A549 (cell line): ENCODE results near the gene ARAP3. TPM values are rescaled to one million over a fixed set of nuclear protein-coding genes. Genes with fewer than 3 reads are reported as not detected.

Experiments used
- ATAC-seq, 2 experiments: fragments of 200-7000 bp in 1 of 2; fragments of >200 bp in 1 of 2; cut with Nextera tagmentation in 1 of 2; cut with Tn5 transposase in 1 of 2; 3 replicates each; pipeline versions ENCODE4 v1.8.0 to v1.9.1; 2018 to 2020; ENCODE audit warnings: mild to moderate bottlenecking in 1 of 2, moderate library complexity in 1 of 2
- CTCF ChIA-PET: fragments of 300-600 bp; sonication (Branson Sonifier 250); formaldehyde crosslinking; extraction: SDS; loops from one replicate; lab custom pipeline; 2021; ENCODE audit warnings: antibody characterized with exemption, inconsistent platforms; lab: Yijun Ruan, JAX
- POLR2A ChIA-PET: fragments of 350-600 bp; formaldehyde crosslinking; extraction: SDS; loops from one replicate; lab custom pipeline; 2021; ENCODE audit warnings: antibody characterized with exemption, inconsistent platforms; lab: Yijun Ruan, JAX
- DNase-seq, 2 experiments: peaks; one replicate each; pipeline versions ENCODE4 v3.0.0 to v3.0.0-alpha.2; 2011 to 2016; ENCODE audit warnings: low read depth in 1 of 2, low spot score in 1 of 2
- FAIRE-seq: peaks from 2 replicates; lab custom pipeline; 2011; peaks lifted over from hg19 to GRCh38; lab: Jason Lieb, UNC
- H3K27ac ChIP-seq, 2 experiments: fragments of >200 bp; sonication (Bioruptor Twin); formaldehyde crosslinking; 3 replicates each; pipeline ENCODE4 v1.5.1; 2016 to 2017
- H3K4me1 ChIP-seq: fragments of >200 bp; sonication (Bioruptor Twin); formaldehyde crosslinking; 3 replicates; pipeline ENCODE4 v1.6.1; 2016
- H3K4me2 ChIP-seq: fragments of >200 bp; sonication (Bioruptor Twin); formaldehyde crosslinking; 3 replicates; pipeline ENCODE4 v1.6.1; 2016
- H3K4me3 ChIP-seq: fragments of >200 bp; sonication (Bioruptor Twin); formaldehyde crosslinking; 3 replicates; pipeline ENCODE4 v1.5.1; 2016
- H3K9me3 ChIP-seq: fragments of >200 bp; sonication (Bioruptor Twin); formaldehyde crosslinking; 3 replicates; pipeline ENCODE4 v1.6.1; 2016
- BCL3 ChIP-seq: fragments of >200 bp; sonication (Bioruptor Twin); formaldehyde crosslinking; IDR thresholded peaks from 3 replicates; pipeline ENCODE4 v1.6.1; 2016
- CBX8 ChIP-seq: fragments of 200-600 bp; sonication (generic); IDR thresholded peaks from 2 replicates; pipeline ENCODE4 v1.6.1; 2016
- CHD4 ChIP-seq: fragments of 200-600 bp; sonication (generic); IDR thresholded peaks from 2 replicates; pipeline ENCODE4 v1.6.1; 2016; ENCODE audit warnings: antibody characterized with exemption, mild to moderate bottlenecking, borderline replicate concordance
- EHMT2 ChIP-seq: fragments of 200-600 bp; sonication (generic); IDR thresholded peaks from 2 replicates; pipeline ENCODE4 v1.6.1; 2016; ENCODE audit warnings: antibody characterized with exemption, low read depth, mild to moderate bottlenecking, moderate library complexity
- ELK1 ChIP-seq: fragments of 150-350 bp; IDR thresholded peaks from 2 replicates; pipeline ENCODE4 v1.6.1; 2014; ENCODE audit warnings: low read depth, mild to moderate bottlenecking, low read length
- ESRRA ChIP-seq: fragments of 150-350 bp; IDR thresholded peaks from 2 replicates; pipeline ENCODE4 v1.6.1; 2014; ENCODE audit warnings: mild to moderate bottlenecking, low read length, borderline replicate concordance
- FOXS1 ChIP-seq: fragments of 250-450 bp; sonication (Bioruptor Pico); IDR thresholded peaks from 2 replicates; pipeline ENCODE4 v1.5.0; 2020; ENCODE audit warnings: mild to moderate bottlenecking, moderate library complexity
- GATA3 ChIP-seq: IDR thresholded peaks from 2 replicates; pipeline ENCODE4 v1.6.1; 2012; ENCODE audit warnings: borderline replicate concordance
- HEYL ChIP-seq: fragments of 250-450 bp; sonication (Bioruptor Pico); IDR thresholded peaks from 2 replicates; pipeline ENCODE4 v1.8.0; 2021; ENCODE audit warnings: mild to moderate bottlenecking, moderate library complexity
- JUN ChIP-seq, 2 experiments: fragments of >200 bp; sonication (Bioruptor Twin); formaldehyde crosslinking; IDR thresholded peaks; 2 replicates in 1 of 2; 3 replicates in 1 of 2; pipeline ENCODE4 v1.6.1; 2016 to 2017
- MAFK ChIP-seq: fragments of 450-650 bp; IDR thresholded peaks from 2 replicates; pipeline ENCODE4 v1.6.1; 2014; ENCODE audit not compliant: partially characterized antibody
- MAZ ChIP-seq: fragments of 150-350 bp; IDR thresholded peaks from 2 replicates; pipeline ENCODE4 v1.6.1; 2014; ENCODE audit warnings: antibody characterized with exemption, low read depth, low read length, borderline replicate concordance
- NFE2L2 ChIP-seq: fragments of 150-350 bp; conservative IDR thresholded peaks from 2 replicates; pipeline ENCODE4 v1.6.1; 2014; ENCODE audit warnings: low read length
- PHF8 ChIP-seq: fragments of 200-600 bp; sonication (generic); IDR thresholded peaks from 2 replicates; pipeline ENCODE4 v1.6.1; 2016; ENCODE audit warnings: low read depth, mild to moderate bottlenecking, antibody characterized with exemption, moderate library complexity, borderline replicate concordance
- POLR2A ChIP-seq: IDR thresholded peaks from 2 replicates; pipeline ENCODE4 v1.6.1; 2012; ENCODE audit warnings: mild to moderate bottlenecking, low read length
- RCOR1 ChIP-seq: fragments of 150-350 bp; IDR thresholded peaks from 2 replicates; pipeline ENCODE4 v1.6.1; 2014; ENCODE audit warnings: antibody characterized with exemption, low read length, low read depth
- SMC3 ChIP-seq: fragments of >200 bp; sonication (Bioruptor Twin); formaldehyde crosslinking; IDR thresholded peaks from 3 replicates; pipeline ENCODE4 v1.6.1; 2018; ENCODE audit warnings: inconsistent platforms
- ZNF302 ChIP-seq: fragments of 250-450 bp; sonication (Bioruptor Pico); IDR thresholded peaks from 2 replicates; pipeline ENCODE4 v1.9.0; 2021; ENCODE audit warnings: inconsistent platforms, mild to moderate bottlenecking, moderate library complexity
- ZSCAN20 ChIP-seq: fragments of 250-450 bp; sonication (Bioruptor Pico); IDR thresholded peaks from 2 replicates; pipeline ENCODE4 v1.8.0; 2022; ENCODE audit warnings: mild to moderate bottlenecking, moderate library complexity
- WGBS: methylation state at CpG from one replicate; pipeline ENCODE4 v1.1.6; 2017; ENCODE audit errors: missing lambda C conversion rate; 5-methylcytosine and 5-hydroxymethylcytosine counted together
- polyA plus RNA-seq, 4 experiments: library from polyadenylated mRNA; depleted of rRNA in 3 of 4; stranded (reverse); fragments of >200 nt; fragmentation: RNase III in 1 of 4; extraction: RNeasy Plus Mini Kit Qiagen cat#74134 plus additional on column Dnase treatment in 1 of 4; gene quantifications; 2 replicates in 3 of 4; 3 replicates in 1 of 4; pipeline ENCODE4 v1.2.3, GENCODE V29; 2011 to 2017
- TF ChIP-seq, protein P1 (sequence below): IDR thresholded peaks from 2 replicates; pipeline ENCODE4 v1.6.1; 2012
- TF ChIP-seq, protein P2 (sequence below): fragments of 250-450 bp; sonication (Bioruptor Pico); IDR thresholded peaks from 2 replicates; pipeline ENCODE4 v1.5.0; 2020; ENCODE audit warnings: low read depth, mild to moderate bottlenecking, moderate library complexity

The ARAP3 gene
- polyA plus RNA-seq, 2 of the 4 experiments (the other 2 are of a cell fraction): 3.0 to 6.6 TPM

DNA sequence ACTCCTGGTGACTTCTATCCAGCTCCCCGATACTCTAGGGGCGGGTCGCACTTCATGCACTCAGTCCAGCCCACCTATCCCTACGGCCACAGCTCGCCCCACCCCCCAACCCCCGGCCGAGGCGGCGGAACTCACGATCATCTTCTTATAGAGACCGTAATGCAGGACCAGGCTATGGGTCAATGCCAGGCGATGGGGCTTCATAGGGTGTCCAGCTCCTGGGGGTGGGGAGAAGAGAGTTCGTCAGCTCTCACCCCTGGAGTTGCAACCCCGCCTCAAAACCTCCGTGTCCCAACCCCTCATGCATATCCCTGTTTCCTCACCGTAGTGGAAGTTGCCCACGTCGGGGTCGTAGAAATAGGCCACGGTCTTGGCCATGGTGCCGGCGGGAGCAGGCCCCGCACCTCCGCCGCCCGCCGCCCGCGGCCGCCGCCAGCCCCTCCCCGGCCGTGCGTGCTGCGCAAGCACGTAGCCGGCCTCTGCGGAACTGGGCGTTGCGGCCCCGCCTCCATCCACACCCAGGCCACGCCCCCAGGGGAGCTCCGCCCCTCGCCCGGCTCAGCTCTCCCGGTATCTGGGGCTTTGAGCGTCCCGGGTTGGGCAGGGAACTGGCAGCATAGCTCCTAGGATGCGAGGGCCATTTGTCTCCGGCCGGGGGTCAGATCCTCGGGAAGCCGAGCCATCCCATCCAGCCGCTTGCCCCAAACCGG lies 45.5 kb downstream of the ARAP3 start, which contains the start of the genes HDAC3 and RELL2:
TSS of gene HDAC3 (minus strand) at position 437 of the 710 bp plus-strand sequence. CDS start at position 378, 59 bp downstream.
TSS of gene RELL2 (plus strand) at position 585 of the 710 bp plus-strand sequence. CDS start 1,229 bp downstream, outside the sequence.
- Histone ChIP-seq H3K9me3 (no peaks in the 10 kb centered on the region), H3K4me3 (peak within 1 kb of the TSS; percentile 83), H3K4me2 (peak within 1 kb of the TSS; percentile 93), H3K27ac (peak within 1 kb of the TSS; percentile 85 to 92), H3K4me1 (peaks cover 18% of the 10 kb centered on the region)
- ChIA-PET POLR2A (interaction anchor here (0.6 to 3.0 kb wide), 14 partner anchors 10 to 688 kb away, joined by 3 to 33 read pairs (median 4); partner anchors contain the start of genes DELE1, DIAPH1, FCHSD1 and GNPDA1), CTCF (interaction anchor here (0.7 to 11.9 kb wide), 11 partner anchors 11 to 1062 kb away, joined by 3 to 170 read pairs (median 4); partner anchors contain the start of gene DIAPH1)
- no peak for FAIRE-seq
- DNase-seq: peak; percentile 90 to 93
- peak; percentile 80 to 94 for ATAC-seq
- 0% methylated on average over 15 of the region's 55 CpGs for WGBS
- no peak for TF ChIP-seq GATA3
- TF ChIP-seq ESRRA: no peak
- TF ChIP-seq ELK1: no peak
- TF ChIP-seq FOXS1 (CRISPR knock-in tag): no peak
- peak; percentile 94 for TF ChIP-seq POLR2A
- TF ChIP-seq, protein P1, sequence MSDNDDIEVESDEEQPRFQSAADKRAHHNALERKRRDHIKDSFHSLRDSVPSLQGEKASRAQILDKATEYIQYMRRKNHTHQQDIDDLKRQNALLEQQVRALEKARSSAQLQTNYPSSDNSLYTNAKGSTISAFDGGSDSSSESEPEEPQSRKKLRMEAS: no peak
- no peak for TF ChIP-seq MAFK
- no peak for TF ChIP-seq EHMT2
- no peak for TF ChIP-seq RCOR1
- TF ChIP-seq MAZ: no peak
- TF ChIP-seq BCL3: peak; percentile 91; the same call in 2 of the 3 replicates
- peak; percentile 92 for TF ChIP-seq PHF8
- no peak for TF ChIP-seq ZSCAN20
- TF ChIP-seq CBX8: no peak
- peak; percentile 56 to 73; a peak in 3 of 5 replicates for TF ChIP-seq JUN (IDR thresholded peaks at IDR 0.05)
- no peak for TF ChIP-seq NFE2L2

DNA sequence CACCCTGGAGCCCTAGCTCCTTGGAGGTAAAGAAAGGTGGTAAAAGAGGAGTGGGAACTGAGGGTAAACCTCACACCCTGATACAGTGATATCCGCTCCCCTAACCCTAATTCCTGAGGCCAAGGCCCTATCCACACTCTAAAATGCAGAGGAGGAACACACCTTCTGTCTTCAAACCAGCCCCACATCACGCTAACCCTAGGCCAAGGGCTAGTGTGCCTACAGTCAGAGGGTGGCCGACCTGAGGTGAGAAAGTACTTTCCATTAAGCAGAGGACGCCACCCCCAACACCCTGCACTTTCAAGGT lies 46.0 kb downstream of the ARAP3 start:
- WGBS: 2% methylated on average over 4 of the region's 4 CpGs
- Histone ChIP-seq H3K9me3 (no peaks in the 10 kb centered on the region), H3K4me1 (peaks cover 17% of the 10 kb centered on the region), H3K4me2 (peak overlapping the region; percentile 93), H3K27ac (peak overlapping the region; percentile 85 to 92), H3K4me3 (peak overlapping the region; percentile 83)
- POLR2A ChIA-PET: interaction anchor here (1.3 to 3.0 kb wide), 5 partner anchors 10 to 689 kb away, joined by 3 to 33 read pairs (median 14); partner anchors contain the start of genes DIAPH1, FCHSD1 and SPRY4
- DNase-seq: no peak
- CTCF ChIA-PET: interaction anchor here (0.9 to 11.9 kb wide), 8 partner anchors 12 to 1063 kb away, joined by 3 to 170 read pairs (median 6); partner anchors contain the start of gene DIAPH1
- no peak for FAIRE-seq
- TF ChIP-seq ZNF302 (no peak), SMC3 (no peak), HEYL (CRISPR knock-in tag) (no peak), CHD4 (no peak)
- TF ChIP-seq, protein P2, sequence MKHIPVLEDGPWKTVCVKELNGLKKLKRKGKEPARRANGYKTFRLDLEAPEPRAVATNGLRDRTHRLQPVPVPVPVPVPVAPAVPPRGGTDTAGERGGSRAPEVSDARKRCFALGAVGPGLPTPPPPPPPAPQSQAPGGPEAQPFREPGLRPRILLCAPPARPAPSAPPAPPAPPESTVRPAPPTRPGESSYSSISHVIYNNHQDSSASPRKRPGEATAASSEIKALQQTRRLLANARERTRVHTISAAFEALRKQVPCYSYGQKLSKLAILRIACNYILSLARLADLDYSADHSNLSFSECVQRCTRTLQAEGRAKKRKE (CRISPR knock-in tag): no peak
- ATAC-seq: peak in 1 of 2 experiments; percentile 5; a peak in 1 of 6 replicates
